NCI-H128 (cell line): ENCODE data around the gene PLD6.

Experiments used
- DNase-seq: peaks from one replicate; lab custom pipeline; 2025; ENCODE audit not compliant: unreplicated experiment; lab: John Stamatoyannopoulos, UW

Gene PLD6

GRCh38 chr17:17157041-17157440, 49.1 kb downstream of the PLD6 start:
- no peak for DNase-seq

DNA sequence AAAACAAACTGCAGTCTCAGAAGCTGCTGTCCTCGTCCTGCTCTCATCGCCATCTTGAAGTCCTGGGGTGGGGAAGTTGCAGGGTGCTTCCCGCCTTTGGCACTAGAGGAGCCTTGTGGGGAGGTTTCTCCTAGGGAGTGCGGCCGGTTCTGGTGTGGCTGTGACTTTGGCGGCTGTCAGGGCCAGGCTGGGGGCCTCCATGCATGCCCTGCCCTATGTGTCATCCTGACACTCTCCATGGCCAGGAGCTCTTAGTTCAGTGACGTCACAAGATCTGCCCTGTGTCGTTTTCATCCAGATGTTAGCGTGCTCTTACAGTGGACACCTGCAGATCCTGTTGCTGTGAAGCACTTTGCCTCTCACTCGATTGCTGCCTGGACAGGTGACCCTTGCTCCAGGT, 49.6 kb downstream of the PLD6 start:
- no peak for DNase-seq

DNA sequence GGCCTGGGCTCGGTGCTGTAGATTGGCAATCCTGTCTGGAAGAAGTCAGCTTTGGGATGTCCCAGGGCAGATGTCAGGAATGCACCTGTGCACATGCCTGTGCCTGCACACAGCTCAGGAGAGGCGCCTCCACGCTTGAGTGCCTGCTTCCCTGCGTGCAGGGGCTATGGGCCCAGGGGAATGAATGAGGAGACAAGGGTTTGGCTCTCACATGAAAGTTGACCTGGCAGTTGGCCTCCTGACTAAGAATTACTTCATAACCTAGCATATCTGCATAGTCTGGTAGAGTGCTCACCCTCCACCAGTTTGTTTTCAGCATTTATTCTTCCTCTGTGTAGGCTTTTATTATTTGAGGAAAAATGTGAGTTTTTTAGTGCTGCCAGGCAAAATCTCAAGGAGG, 50.0 kb downstream of the PLD6 start:
- no peak for DNase-seq

- no peak for DNase-seq
Observed at GRCh38 chr17:17155568-17155967, 50.6 kb downstream of the PLD6 start.

- no peak for DNase-seq
Observed at GRCh38 chr17:17154981-17155380, 51.2 kb downstream of the PLD6 start.

DNA sequence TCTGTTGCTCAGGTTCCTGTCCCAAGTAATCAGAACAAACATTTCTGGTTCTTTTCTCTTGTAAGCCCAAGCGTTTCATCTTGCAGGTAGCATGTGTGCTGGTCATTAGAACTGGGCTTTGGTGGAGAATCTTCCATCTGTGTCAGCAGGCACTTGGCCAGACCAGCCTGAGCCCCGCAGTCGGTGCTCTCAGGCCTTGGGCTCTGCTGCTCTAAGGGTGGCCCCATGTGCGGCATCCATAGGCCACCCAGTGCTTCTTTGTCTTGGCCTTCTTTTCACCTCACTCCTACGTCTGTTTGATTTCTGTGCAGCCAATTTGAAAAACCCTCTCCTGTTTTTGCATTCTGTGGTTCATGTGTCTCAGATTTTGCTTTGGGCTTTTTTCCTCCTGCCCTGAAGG, 51.6 kb downstream of the PLD6 start:
- no peak for DNase-seq

GRCh38 chr17:17153709-17154108, 52.4 kb downstream of the PLD6 start:
- no peak for DNase-seq

GRCh38 chr17:17153071-17153470, 53.1 kb downstream of the PLD6 start:
- no peak for DNase-seq

DNA sequence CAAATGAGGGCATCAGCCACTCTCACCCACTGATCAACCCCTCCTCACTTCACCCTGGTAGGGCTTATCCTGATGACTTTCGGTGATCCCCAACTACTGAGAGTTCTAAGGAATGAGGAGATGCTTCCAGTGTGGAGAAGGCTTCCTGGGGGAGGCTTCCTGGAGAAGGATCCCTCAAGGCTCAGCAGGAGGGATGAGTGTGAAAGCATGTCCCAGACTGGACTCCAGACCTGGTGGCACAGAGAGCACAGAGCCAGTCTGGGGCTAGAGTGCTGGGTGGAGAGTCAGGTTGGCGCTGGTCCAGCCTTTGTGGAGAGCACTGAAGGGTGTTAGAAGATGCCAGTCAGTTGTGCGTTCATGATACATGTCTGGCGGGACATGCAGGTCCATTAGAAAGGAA, 53.7 kb downstream of the PLD6 start:
- DNase-seq: no peak

DNA sequence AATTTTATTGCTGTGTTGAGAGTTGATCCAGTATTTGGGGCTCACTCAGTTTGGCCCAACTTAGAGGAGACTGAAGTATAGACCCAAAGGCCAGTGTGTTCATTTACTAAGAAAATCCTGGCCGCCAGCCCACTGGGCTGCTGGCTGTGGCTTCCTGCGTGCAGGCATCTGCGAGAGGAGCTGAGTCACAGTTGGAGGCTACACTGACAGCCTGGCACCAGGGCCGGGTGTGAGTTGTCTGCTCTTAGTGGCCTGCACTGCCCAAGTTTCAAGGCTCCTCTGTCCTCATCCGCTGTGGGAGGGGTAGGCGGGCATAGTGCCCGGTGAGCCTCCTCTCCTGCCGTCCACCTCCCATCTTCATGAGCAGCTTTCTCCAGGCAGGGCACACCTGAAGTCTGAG, 54.2 kb downstream of the PLD6 start:
- no peak for DNase-seq

DNA sequence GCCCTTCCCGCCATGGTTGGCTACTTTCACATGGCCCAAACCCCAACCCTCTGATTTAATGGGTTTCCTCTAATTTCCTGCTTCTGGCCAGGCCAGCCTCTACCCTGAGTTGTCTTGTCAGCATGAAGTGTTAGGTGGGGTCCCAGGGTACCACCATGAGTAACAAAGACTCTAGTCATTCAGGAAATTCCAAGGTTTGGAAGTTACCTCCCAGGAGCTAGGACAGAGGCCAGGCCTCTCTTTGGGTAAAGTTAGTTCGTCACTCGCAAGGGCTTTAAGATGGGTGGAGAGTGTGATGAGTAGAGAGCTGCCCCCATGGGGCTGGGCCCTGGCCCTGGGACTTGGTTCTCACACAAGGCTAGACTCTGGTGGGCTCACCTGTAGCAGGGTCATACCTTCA, 54.6 kb downstream of the PLD6 start:
- no peak for DNase-seq

DNA sequence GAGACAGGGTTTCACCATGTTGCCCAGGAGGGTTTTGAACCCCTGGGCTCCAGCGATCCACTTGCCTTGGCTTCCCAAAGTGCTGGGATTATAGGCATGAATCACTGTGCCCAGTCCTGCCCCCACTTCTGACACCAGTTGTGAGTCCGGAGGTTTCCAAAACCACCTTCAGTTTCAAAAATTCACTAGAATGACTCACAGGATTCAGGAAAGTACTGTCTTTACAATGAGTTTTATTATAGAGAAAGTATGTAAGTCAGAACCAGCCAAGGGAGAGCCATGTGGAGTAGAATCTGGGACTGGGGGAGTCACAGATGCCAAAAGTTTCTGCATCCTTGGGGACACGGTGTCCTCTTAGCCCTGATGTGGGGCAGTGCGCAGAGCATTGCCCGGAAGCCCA, 55.1 kb downstream of the PLD6 start:
- no peak for DNase-seq
